ENCODE data around the gene ART1.

DNA sequence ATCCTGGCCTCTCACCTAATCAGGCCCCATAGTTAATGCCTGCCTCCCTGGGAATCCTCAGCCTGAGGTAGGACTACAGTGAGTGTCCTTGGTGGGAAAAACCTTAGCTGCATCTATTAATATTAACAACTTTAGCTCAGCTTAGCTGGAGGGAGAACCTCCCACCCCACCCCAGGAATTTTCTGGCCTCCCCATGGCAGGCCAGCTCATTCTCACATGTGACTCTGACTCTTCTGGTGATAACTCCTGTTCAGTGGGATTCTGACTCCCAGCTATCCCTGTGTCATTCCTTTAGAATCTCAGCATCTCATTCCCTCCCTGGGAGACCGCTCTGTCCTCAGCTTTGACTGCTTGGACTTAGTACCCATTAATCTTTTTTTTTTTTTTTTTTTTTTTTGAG, 17.6 kb upstream of the ART1 start:
- no peak for TF ChIP-seq POLR2A (IDR thresholded peaks at IDR 0.05)
- TF ChIP-seq, protein P1, sequence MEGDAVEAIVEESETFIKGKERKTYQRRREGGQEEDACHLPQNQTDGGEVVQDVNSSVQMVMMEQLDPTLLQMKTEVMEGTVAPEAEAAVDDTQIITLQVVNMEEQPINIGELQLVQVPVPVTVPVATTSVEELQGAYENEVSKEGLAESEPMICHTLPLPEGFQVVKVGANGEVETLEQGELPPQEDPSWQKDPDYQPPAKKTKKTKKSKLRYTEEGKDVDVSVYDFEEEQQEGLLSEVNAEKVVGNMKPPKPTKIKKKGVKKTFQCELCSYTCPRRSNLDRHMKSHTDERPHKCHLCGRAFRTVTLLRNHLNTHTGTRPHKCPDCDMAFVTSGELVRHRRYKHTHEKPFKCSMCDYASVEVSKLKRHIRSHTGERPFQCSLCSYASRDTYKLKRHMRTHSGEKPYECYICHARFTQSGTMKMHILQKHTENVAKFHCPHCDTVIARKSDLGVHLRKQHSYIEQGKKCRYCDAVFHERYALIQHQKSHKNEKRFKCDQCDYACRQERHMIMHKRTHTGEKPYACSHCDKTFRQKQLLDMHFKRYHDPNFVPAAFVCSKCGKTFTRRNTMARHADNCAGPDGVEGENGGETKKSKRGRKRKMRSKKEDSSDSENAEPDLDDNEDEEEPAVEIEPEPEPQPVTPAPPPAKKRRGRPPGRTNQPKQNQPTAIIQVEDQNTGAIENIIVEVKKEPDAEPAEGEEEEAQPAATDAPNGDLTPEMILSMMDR (IDR thresholded peaks at IDR 0.05) = no peak

Data from testis (tissue), 2 donors.